Esophagus muscularis mucosa (tissue), 4 donors: Measurements from ENCODE around the gene XPO4. TPM values are rescaled to one million over a fixed set of nuclear protein-coding genes. Genes with fewer than 3 reads are reported as not detected.

ENCODE experiments used
- DNase-seq: peaks from one replicate; pipeline ENCODE4 v3.0.0-alpha.2; 2017; ENCODE audit errors: extremely low spot score
- H3K27ac ChIP-seq, 4 donors: fragments of 200-600 bp; sonication (generic); replicated peaks in 1 of 4; 1 replicate in 3 of 4; 2 replicates in 1 of 4; pipeline ENCODE4 v1.5.1; 2016 to 2019; ENCODE audit warnings: mild to moderate bottlenecking in 1 of 4
- H3K27me3 ChIP-seq, 4 donors: fragments of 200-600 bp; sonication (generic); one replicate each; pipeline versions ENCODE4 v1.5.1 to v1.6.0; 2016 to 2019
- H3K36me3 ChIP-seq, 4 donors: fragments of 200-600 bp; sonication (generic); one replicate each; pipeline ENCODE4 v1.5.1; 2016 to 2019
- H3K4me1 ChIP-seq, 4 donors: fragments of 200-600 bp; sonication (generic); one replicate each; pipeline ENCODE4 v1.5.1; 2016 to 2019
- H3K4me3 ChIP-seq, 4 donors: fragments of 200-600 bp; sonication (generic); 1 replicate in 2 of 4; 2 replicates in 2 of 4; pipeline ENCODE4 v1.5.1; 2016 to 2019; ENCODE audit warnings: mild to moderate bottlenecking in 4 of 4, moderate library complexity in 1 of 4
- H3K9me3 ChIP-seq, 4 donors: fragments of 200-600 bp; sonication (generic); 1 replicate in 3 of 4; 2 replicates in 1 of 4; pipeline ENCODE4 v1.5.1; 2016 to 2019
- EP300 ChIP-seq: sonication (generic); formaldehyde crosslinking; IDR thresholded peaks from one replicate; pipeline ENCODE4 v1.6.1; 2017; ENCODE audit warnings: antibody characterized with exemption
- POLR2A ChIP-seq: fragments of 450-650 bp; IDR thresholded peaks from one replicate; pipeline ENCODE4 v1.6.1; 2017; ENCODE audit warnings: antibody characterized with exemption, moderate library complexity, mild to moderate bottlenecking, low read depth
- POLR2AphosphoS5 ChIP-seq, 2 donors: sonication (generic); formaldehyde crosslinking; IDR thresholded peaks; one replicate each; pipeline ENCODE4 v1.6.1; 2017; ENCODE audit warnings: antibody characterized with exemption in 2 of 2
- WGBS: methylation state at CpG from one replicate; pipeline ENCODE4 v1.1.5; 2018; 5-methylcytosine and 5-hydroxymethylcytosine counted together
- intact Hi-C: fragments of 100-400 bp; cut with DNase I; formaldehyde crosslinking; loops from one replicate; pipeline ENCODE4 v1.15.1; 2023
- total RNA-seq, 4 donors: library from RNA; depleted of rRNA; stranded (reverse); fragments of >200 nt; gene quantifications; one replicate each; pipeline versions ENCODE4 v1.1.0 to v1.2.1, GENCODE V29; 2016
- TF ChIP-seq, protein P1 (sequence below), 3 experiments: fragments of 200-600 bp in 2 of 3; fragments of 450-650 bp in 1 of 3; sonication (generic) in 2 of 3; IDR thresholded peaks; one replicate each; pipeline ENCODE4 v1.5.1; 2017 to 2019; ENCODE audit warnings: antibody characterized with exemption in 3 of 3, mild to moderate bottlenecking in 2 of 3, moderate library complexity in 1 of 3

Gene XPO4
- total RNA-seq, 4 donors from 2014 or later: 12.6 to 17.3 (median 15.2) TPM

DNA sequence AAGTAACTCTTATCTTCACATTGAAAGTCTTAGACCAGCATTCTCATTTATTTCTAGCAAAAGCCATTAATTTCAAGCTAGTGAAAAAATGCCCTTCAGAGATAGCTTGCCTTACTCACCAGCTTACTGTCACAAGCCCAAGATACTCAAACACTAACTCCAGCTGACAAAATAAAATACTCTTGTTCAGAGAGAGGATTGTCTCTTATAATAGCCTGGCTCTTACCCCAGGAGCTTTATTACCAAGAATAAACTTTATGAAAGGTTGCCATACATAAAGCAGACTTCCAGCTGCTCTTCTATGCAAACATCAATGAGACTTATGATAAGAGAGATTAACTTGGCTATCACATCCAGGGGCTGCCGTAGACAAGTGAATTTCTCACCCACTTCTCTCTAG, 53.6 kb downstream of the XPO4 start:
- intact Hi-C loops: no loop called here
- Histone ChIP-seq H3K9me3 (no peaks in the 10 kb centered on the region), H3K4me3 (no peak overlapping the region), H3K36me3 (peaks cover 0 to 1% (median 0%) of the 10 kb centered on the region in 4 donors), H3K27me3 (no peaks in the 10 kb centered on the region), H3K4me1 (peaks cover 15 to 71% (median 54%) of the 10 kb centered on the region in 4 donors), H3K27ac (peak overlapping the region; percentile 28 to 68 (median 56))
- no peak for DNase-seq
- 42% methylated on average over 1 of the region's 1 CpG for WGBS
- no peak for TF ChIP-seq EP300
- no peak for TF ChIP-seq POLR2AphosphoS5 (IDR thresholded peaks at IDR 0.05)
- no peak for TF ChIP-seq POLR2A
- TF ChIP-seq, protein P1, sequence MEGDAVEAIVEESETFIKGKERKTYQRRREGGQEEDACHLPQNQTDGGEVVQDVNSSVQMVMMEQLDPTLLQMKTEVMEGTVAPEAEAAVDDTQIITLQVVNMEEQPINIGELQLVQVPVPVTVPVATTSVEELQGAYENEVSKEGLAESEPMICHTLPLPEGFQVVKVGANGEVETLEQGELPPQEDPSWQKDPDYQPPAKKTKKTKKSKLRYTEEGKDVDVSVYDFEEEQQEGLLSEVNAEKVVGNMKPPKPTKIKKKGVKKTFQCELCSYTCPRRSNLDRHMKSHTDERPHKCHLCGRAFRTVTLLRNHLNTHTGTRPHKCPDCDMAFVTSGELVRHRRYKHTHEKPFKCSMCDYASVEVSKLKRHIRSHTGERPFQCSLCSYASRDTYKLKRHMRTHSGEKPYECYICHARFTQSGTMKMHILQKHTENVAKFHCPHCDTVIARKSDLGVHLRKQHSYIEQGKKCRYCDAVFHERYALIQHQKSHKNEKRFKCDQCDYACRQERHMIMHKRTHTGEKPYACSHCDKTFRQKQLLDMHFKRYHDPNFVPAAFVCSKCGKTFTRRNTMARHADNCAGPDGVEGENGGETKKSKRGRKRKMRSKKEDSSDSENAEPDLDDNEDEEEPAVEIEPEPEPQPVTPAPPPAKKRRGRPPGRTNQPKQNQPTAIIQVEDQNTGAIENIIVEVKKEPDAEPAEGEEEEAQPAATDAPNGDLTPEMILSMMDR (IDR thresholded peaks at IDR 0.05): no peak

DNA sequence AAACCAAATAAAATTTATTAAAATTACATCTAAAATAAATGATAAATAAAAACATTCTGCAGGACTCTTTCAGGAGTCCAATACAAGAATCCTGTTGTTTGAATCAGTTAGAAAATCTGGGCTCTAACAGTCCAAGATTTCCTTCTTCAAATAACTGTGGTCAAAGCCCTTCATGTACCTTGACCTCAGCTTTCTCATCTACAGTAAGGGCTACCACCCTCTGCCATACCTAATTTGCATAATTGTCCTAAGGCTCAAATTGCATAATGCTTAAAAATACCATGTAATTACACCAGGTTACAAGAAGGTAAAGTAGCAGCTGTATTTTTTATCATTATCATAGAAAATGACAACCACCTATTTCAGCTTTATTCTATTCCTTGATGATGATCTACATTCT, 54.3 kb downstream of the XPO4 start:
- no peak for DNase-seq
- Histone ChIP-seq H3K27me3 (no peaks in the 10 kb centered on the region), H3K4me3 (no peak overlapping the region), H3K9me3 (no peaks in the 10 kb centered on the region), H3K4me1 (peaks cover 19 to 78% (median 61%) of the 10 kb centered on the region in 4 donors), H3K36me3 (no peaks in the 10 kb centered on the region), H3K27ac (peak overlapping the region in 1 of 4 donors; percentile 58)
- TF ChIP-seq, protein P1 (IDR thresholded peaks at IDR 0.05): no peak
- TF ChIP-seq POLR2A (no peak), EP300 (no peak), POLR2AphosphoS5 (IDR thresholded peaks at IDR 0.05) (no peak)
- intact Hi-C loops: no loop called here

DNA sequence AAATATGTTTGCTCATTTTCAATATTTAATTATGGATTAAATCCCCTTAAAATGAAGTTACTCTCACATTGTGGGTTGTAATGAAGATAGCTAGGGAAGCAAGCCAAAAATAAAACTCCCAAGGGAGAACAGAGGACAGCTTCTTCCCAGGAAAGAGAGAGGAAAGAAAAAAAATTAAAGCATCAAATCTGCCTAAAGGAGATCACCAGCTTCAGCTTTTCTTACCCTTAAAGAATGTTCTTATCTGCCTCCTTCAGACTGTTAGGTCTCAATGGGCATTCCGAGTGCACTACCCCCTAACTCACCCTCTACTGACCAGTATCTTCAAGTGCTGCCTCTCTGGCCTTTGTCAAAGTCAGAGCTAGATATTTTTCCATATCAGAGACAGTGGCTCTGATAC, 55.2 kb downstream of the XPO4 start:
- Histone ChIP-seq H3K27ac (peak overlapping the region; percentile 28 to 48 (median 36)), H3K4me1 (peaks cover 27 to 84% (median 70%) of the 10 kb centered on the region in 4 donors), H3K27me3 (no peaks in the 10 kb centered on the region), H3K4me3 (no peak overlapping the region), H3K36me3 (no peaks in the 10 kb centered on the region), H3K9me3 (no peaks in the 10 kb centered on the region)
- no peak for DNase-seq
- no peak for TF ChIP-seq POLR2AphosphoS5 (IDR thresholded peaks at IDR 0.05)
- TF ChIP-seq, protein P1 (IDR thresholded peaks at IDR 0.05): no peak
- no peak for TF ChIP-seq POLR2A
- TF ChIP-seq EP300: no peak
- intact Hi-C loops: no loop called here
- 22% methylated on average over 1 of the region's 1 CpG for WGBS

DNA sequence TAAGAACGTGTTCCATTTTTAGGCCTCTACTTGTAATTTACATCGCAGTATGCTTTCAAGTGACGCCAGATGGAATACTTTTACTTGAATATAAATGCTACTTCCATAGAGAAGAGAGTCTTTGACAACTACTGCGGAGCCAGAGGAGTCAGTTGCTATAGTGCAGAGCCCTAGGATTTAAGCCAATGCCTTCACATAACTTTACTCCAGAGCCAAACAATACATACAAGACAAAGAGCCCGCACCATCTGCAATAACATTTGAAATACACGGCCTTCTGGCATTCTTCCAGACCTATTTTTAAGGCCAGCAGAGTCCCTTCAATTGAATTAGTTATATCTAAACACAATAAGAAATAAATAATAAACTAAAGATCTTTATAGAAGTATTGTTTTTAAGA, 59.4 kb downstream of the XPO4 start:
- TF ChIP-seq EP300 (no peak), POLR2A (no peak), POLR2AphosphoS5 (IDR thresholded peaks at IDR 0.05) (no peak)
- TF ChIP-seq, protein P1 (IDR thresholded peaks at IDR 0.05): no peak
- Histone ChIP-seq H3K27me3 (no peaks in the 10 kb centered on the region), H3K27ac (peak overlapping the region; percentile 8 to 43 (median 30)), H3K9me3 (no peaks in the 10 kb centered on the region), H3K36me3 (peaks cover 0 to 25% (median 3%) of the 10 kb centered on the region in 4 donors), H3K4me1 (peaks cover 27 to 66% (median 59%) of the 10 kb centered on the region in 4 donors), H3K4me3 (no peak overlapping the region)
- WGBS: 26% methylated on average over 6 of the region's 6 CpGs
- DNase-seq: no peak
- intact Hi-C loops: no loop called here

DNA sequence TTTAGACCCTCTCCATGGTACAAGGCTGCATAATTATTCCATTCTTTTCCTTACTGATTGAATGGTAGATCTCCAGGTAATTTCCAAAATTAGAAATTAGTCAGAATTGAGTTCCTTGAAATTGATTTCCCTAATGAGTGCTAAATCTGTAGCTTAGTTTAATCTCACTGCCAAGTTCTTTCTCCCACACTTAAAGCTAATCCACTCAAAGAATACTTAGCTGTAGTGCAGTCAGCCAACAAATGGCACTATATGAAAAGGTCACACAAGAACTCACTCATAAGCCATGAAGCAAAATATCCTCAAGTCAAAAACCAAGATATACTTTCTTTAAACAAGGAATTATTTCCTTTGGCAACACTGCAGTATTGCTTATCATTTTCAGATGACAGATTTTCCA, 62.0 kb downstream of the XPO4 start:
- Histone ChIP-seq H3K27me3 (no peaks in the 10 kb centered on the region), H3K4me1 (peaks cover 16 to 52% (median 42%) of the 10 kb centered on the region in 4 donors), H3K9me3 (no peaks in the 10 kb centered on the region), H3K36me3 (peaks cover 0 to 49% (median 23%) of the 10 kb centered on the region in 4 donors), H3K4me3 (no peak overlapping the region), H3K27ac (peak overlapping the region in 1 of 4 donors; percentile 4)
- DNase-seq: no peak
- TF ChIP-seq POLR2A: no peak
- no peak for TF ChIP-seq POLR2AphosphoS5 (IDR thresholded peaks at IDR 0.05)
- no peak for TF ChIP-seq EP300
- TF ChIP-seq, protein P1 (IDR thresholded peaks at IDR 0.05): no peak
- intact Hi-C loops: no loop called here
